Mucosa of descending colon (tissue), 3 donors: ENCODE results near the gene PWWP2B. TPM values are rescaled to one million over a fixed set of nuclear protein-coding genes. Genes with fewer than 3 reads are reported as not detected.
A peak's percentile ranks its signal among the peaks of the same experiment; 100 is the strongest.
"Not testable (repeated sequence)": the region's sequence is repeated elsewhere in the genome, so short reads cannot be mapped to it uniquely, and the experiment has no call there.

ENCODE experiments used
- ATAC-seq: fragments of 200-7000 bp; cut with Tn5 transposase; one replicate; pipeline ENCODE4 v1.9.1; 2020; ENCODE audit warnings: mild to moderate bottlenecking, moderate library complexity
- DNase-seq, 3 donors: peaks; one replicate each; pipeline ENCODE4 v3.0.0-alpha.2; 2020
- H3K36me3 ChIP-seq: fragments of 200-600 bp; one replicate; pipeline ENCODE4 v1.8.0; 2021; ENCODE audit warnings: low read depth, mild to moderate bottlenecking
- H3K4me1 ChIP-seq: fragments of 200-600 bp; one replicate; pipeline ENCODE4 v1.8.0; 2021; ENCODE audit warnings: low read depth, mild to moderate bottlenecking
- H3K4me3 ChIP-seq: fragments of 200-600 bp; one replicate; pipeline ENCODE4 v1.8.0; 2021; ENCODE audit warnings: mild to moderate bottlenecking
- H3K9me3 ChIP-seq: fragments of 200-600 bp; one replicate; pipeline ENCODE4 v1.8.0; 2021; ENCODE audit warnings: mild to moderate bottlenecking
- CTCF ChIP-seq: fragments of 200-600 bp; IDR thresholded peaks from one replicate; pipeline ENCODE4 v1.8.0; 2022; ENCODE audit warnings: antibody characterized with exemption, mild to moderate bottlenecking
- intact Hi-C, 2 donors: fragments of 100-400 bp; cut with DNase I in 1 of 2; cut with micrococcal nuclease in 1 of 2; formaldehyde crosslinking; loops; one replicate each; pipeline versions ENCODE4 v1.11.0 to v1.11.1; 2022; cut with DNase I, micrococcal nuclease
- total RNA-seq, 3 donors: library from RNA; stranded (reverse); fragmentation: NEBNext Ultra II Directional in 2 of 3; extraction: Animal tissue kit (Norgen Biotek cat#: 25700) in 2 of 3; gene quantifications; one replicate each; pipeline versions ENCODE4 v1.2.1 to v1.2.4, GENCODE V29; 2021 to 2023
- donor health status: DM: no; HTN: no; CAD: no; lungs with moderate emphysema.
- donor health status: DM: no; HTN: no; CAD: no.
- donor health status: DM: no; HTN: yes; CAD: no.

The PWWP2B gene
- total RNA-seq, 3 donors from 2014 or later, result 37.7 to 55.6 (median 41.7) TPM

GRCh38 chr10:132430861-132431271, 33.9 kb downstream of the PWWP2B start:
- ATAC-seq (no peak), DNase-seq (peak in 2 of 3 donors; percentile 27 to 44)
- no peaks in the 10 kb centered on the region for H3K9me3 ChIP-seq
- no peak for TF ChIP-seq CTCF
- intact Hi-C loops, result no loop called here
- H3K4me1 ChIP-seq, result peaks cover 12% of the 10 kb centered on the region
- H3K4me3 ChIP-seq, result no peak overlapping the region
- no peaks in the 10 kb centered on the region for H3K36me3 ChIP-seq

GRCh38 chr10:132431537-132432175, 34.7 kb downstream of the PWWP2B start:
- Histone ChIP-seq H3K4me3 (no peak overlapping the region), H3K36me3 (no peaks in the 10 kb centered on the region), H3K9me3 (no peaks in the 10 kb centered on the region), H3K4me1 (peaks cover 12% of the 10 kb centered on the region)
- TF ChIP-seq CTCF, result no peak
- DNase-seq, result peak in 2 of 3 donors; percentile 34 to 36
- ATAC-seq, result no peak
- intact Hi-C loops, result no loop called here

GRCh38 chr10:132432176-132432540, 35.2 kb downstream of the PWWP2B start:
- Histone ChIP-seq H3K9me3 (no peaks in the 10 kb centered on the region), H3K4me1 (peaks cover 12% of the 10 kb centered on the region), H3K4me3 (no peak overlapping the region), H3K36me3 (no peaks in the 10 kb centered on the region)
- TF ChIP-seq CTCF, result no peak
- intact Hi-C loops, result no loop called here
- DNase-seq (peak in 1 of 3 donors; percentile 44), ATAC-seq (no peak)

- H3K9me3 ChIP-seq, result no peaks in the 10 kb centered on the region
- intact Hi-C loops, result no loop called here
- no peak for TF ChIP-seq CTCF
Measured at GRCh38 chr10:132433671-132434340, 36.8 kb downstream of the PWWP2B start.

GRCh38 chr10:132434405-132435005, 37.5 kb downstream of the PWWP2B start:
- H3K4me3 ChIP-seq, result no peak overlapping the region
- ATAC-seq (no peak), DNase-seq (peak; percentile 65 to 79 (median 75))
- intact Hi-C loops, result no loop called here
- peaks cover 6% of the 10 kb centered on the region for H3K4me1 ChIP-seq
- TF ChIP-seq CTCF, result no peak
- no peaks in the 10 kb centered on the region for H3K36me3 ChIP-seq
- H3K9me3 ChIP-seq, result no peaks in the 10 kb centered on the region

More at GRCh38 chr10:132433671-132434340, 36.8 kb downstream of the PWWP2B start:
- Histone ChIP-seq H3K4me1 (peaks cover 12% of the 10 kb centered on the region), H3K4me3 (no peak overlapping the region), H3K36me3 (no peaks in the 10 kb centered on the region)
- DNase-seq, result peak in 2 of 3 donors; percentile 29 to 54
- ATAC-seq, result no peak

- ATAC-seq, H3K4me3 ChIP-seq, H3K36me3 ChIP-seq, intact Hi-C loops, H3K9me3 ChIP-seq, H3K4me1 ChIP-seq, DNase-seq: not testable (repeated sequence)
Measured at GRCh38 chr10:132435320-132435719, 38.3 kb downstream of the PWWP2B start.

GRCh38 chr10:132436096-132436495, 39.1 kb downstream of the PWWP2B start:
- DNase-seq, result peak in 2 of 3 donors; percentile 24 to 29
- intact Hi-C loops, ATAC-seq, H3K4me3 ChIP-seq, H3K9me3 ChIP-seq, H3K36me3 ChIP-seq, H3K4me1 ChIP-seq: not testable (repeated sequence)
